OCI-LY1 (cell line): Measurements from ENCODE around the gene AQP10.

Source experiments
- EZH2 ChIP-seq: fragments of 200-600 bp; sonication (generic), shearing (Covaris generic); IDR thresholded peaks from 2 replicates; pipeline ENCODE4 v1.8.0; 2017; ENCODE audit warnings: borderline replicate concordance, mixed run types, mild to moderate bottlenecking, antibody characterized with exemption, low read length, moderate library complexity, mixed read lengths
- TF ChIP-seq, protein P1 (sequence below): fragments of 200-600 bp; sonication (generic), shearing (Covaris generic); IDR thresholded peaks from 2 replicates; pipeline ENCODE4 v1.5.1; 2017; ENCODE audit warnings: mild to moderate bottlenecking, antibody characterized with exemption, low read length, moderate library complexity, mixed read lengths

GRCh38 chr1:154353966-154354365, 33.1 kb downstream of the AQP10 start:
- TF ChIP-seq, protein P1, sequence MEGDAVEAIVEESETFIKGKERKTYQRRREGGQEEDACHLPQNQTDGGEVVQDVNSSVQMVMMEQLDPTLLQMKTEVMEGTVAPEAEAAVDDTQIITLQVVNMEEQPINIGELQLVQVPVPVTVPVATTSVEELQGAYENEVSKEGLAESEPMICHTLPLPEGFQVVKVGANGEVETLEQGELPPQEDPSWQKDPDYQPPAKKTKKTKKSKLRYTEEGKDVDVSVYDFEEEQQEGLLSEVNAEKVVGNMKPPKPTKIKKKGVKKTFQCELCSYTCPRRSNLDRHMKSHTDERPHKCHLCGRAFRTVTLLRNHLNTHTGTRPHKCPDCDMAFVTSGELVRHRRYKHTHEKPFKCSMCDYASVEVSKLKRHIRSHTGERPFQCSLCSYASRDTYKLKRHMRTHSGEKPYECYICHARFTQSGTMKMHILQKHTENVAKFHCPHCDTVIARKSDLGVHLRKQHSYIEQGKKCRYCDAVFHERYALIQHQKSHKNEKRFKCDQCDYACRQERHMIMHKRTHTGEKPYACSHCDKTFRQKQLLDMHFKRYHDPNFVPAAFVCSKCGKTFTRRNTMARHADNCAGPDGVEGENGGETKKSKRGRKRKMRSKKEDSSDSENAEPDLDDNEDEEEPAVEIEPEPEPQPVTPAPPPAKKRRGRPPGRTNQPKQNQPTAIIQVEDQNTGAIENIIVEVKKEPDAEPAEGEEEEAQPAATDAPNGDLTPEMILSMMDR, result 0 out of 2 replicates have a peak, but pooled peaks have one; percentile 1
- no peak for TF ChIP-seq EZH2
